ENCODE results near the gene KIF26B.

GRCh38 chr1:245541369-245541768 is 386.6 kb downstream of the KIF26B start:
- TF ChIP-seq CTCF (conservative IDR thresholded peaks at IDR 0.05; ENCODE audit: low read length) (no peak), EZH2phosphoT487 (IDR thresholded peaks at IDR 0.05; ENCODE audit: borderline replicate concordance) (no peak)

Measured in Loucy (cell line).